Measurements from ENCODE around the gene ACVR2A.

- TF ChIP-seq CTCF (conservative IDR thresholded peaks at IDR 0.05; ENCODE audit: low read depth, low read length) (no peak), EZH2 (IDR thresholded peaks at IDR 0.05; ENCODE audit: borderline replicate concordance, low read depth, low read length, poor library complexity, severe bottlenecking) (no peak)
Measured at GRCh38 chr2:147827088-147827375, 17.8 kb upstream of the ACVR2A start.

Measured in A673 (cell line).